HepG2 (cell line): ENCODE data around the gene MAP2K5. TPM values are rescaled to one million over a fixed set of nuclear protein-coding genes. Genes with fewer than 3 reads are reported as not detected.

ENCODE experiments used
- ATAC-seq: fragments of 200-7000 bp; cut with Tn5 transposase; 3 replicates; pipeline ENCODE4 v1.9.1; 2020; ENCODE audit warnings: mild to moderate bottlenecking, moderate library complexity
- BruUV-seq: library from RNA; stranded (reverse); fragments of 400-500 nt; replicated peaks from 2 replicates; lab custom pipeline; 2021; lab: Mats Ljungman, UMichigan
- CTCF ChIA-PET: fragments of 300-600 bp; formaldehyde crosslinking; extraction: SDS; loops from one replicate; lab custom pipeline; 2021; ENCODE audit warnings: low total read pairs, inconsistent platforms, low intra/inter-chr PET ratio; lab: Yijun Ruan, JAX
- POLR2A ChIA-PET: fragments of 350-600 bp; sonication (Branson Sonifier 250); formaldehyde crosslinking; loops from one replicate; lab custom pipeline; 2020; ENCODE audit warnings: antibody characterized with exemption, inconsistent platforms; lab: Yijun Ruan, JAX
- DNase-seq: peaks from one replicate; pipeline ENCODE4 v3.0.0-alpha.2; 2015; ENCODE audit warnings: low spot score
- FAIRE-seq: peaks from 3 replicates; lab custom pipeline; 2011; peaks lifted over from hg19 to GRCh38; lab: Jason Lieb, UNC
- H2AFZ ChIP-seq: one replicate; pipeline ENCODE4 v1.6.1; 2011; ENCODE audit warnings: low read length, inconsistent platforms
- H3K27ac ChIP-seq: fragments of 300-600 bp; 3 replicates; pipeline ENCODE4 v1.8.0; 2011; ENCODE audit warnings: mixed run types, mild to moderate bottlenecking, mixed read lengths, low read length, inconsistent platforms; ENCODE audit not compliant: insufficient read depth; ENCODE audit errors: extremely low read length
- H3K27me3 ChIP-seq, 2 experiments: fragments of 200-600 bp in 1 of 2; 2 replicates in 1 of 2; 3 replicates in 1 of 2; pipeline versions ENCODE4 v1.6.0 to v1.8.0; 2011; ENCODE audit warnings: low read length in 2 of 2, mild to moderate bottlenecking in 2 of 2, moderate library complexity in 2 of 2, inconsistent platforms in 1 of 2; ENCODE audit not compliant: insufficient read depth in 2 of 2, control insufficient read depth in 1 of 2
- H3K36me3 ChIP-seq, 2 experiments: fragments of 200-600 bp in 1 of 2; replicated peaks in 1 of 2; 2 replicates in 1 of 2; 3 replicates in 1 of 2; pipeline versions ENCODE4 v1.5.1 to v1.8.0; 2011; ENCODE audit warnings: low read length in 2 of 2, inconsistent platforms in 1 of 2; ENCODE audit not compliant: insufficient read depth in 2 of 2, control insufficient read depth in 1 of 2
- H3K4me1 ChIP-seq: 2 replicates; pipeline ENCODE4 v1.5.1; 2012; ENCODE audit warnings: low read length, inconsistent platforms; ENCODE audit not compliant: insufficient read depth
- H3K4me2 ChIP-seq: 2 replicates; pipeline ENCODE4 v1.6.0; 2011; ENCODE audit warnings: low read depth, low read length, inconsistent platforms
- H3K4me3 ChIP-seq, 3 experiments: fragments of 200-600 bp in 1 of 3; sonication (generic), shearing (Covaris generic) in 1 of 3; replicated peaks in 1 of 3; 2 replicates each; pipeline ENCODE4 v1.5.1; 2011 to 2016; ENCODE audit warnings: low read length in 3 of 3, inconsistent platforms in 2 of 3, low read depth in 2 of 3, mild to moderate bottlenecking in 2 of 3, control low read depth in 1 of 3, mixed read lengths in 1 of 3; ENCODE audit not compliant: insufficient read depth in 1 of 3
- H3K79me2 ChIP-seq: one replicate; pipeline ENCODE4 v1.6.1; 2011; ENCODE audit warnings: low read length, inconsistent platforms; ENCODE audit not compliant: insufficient read depth
- H3K9ac ChIP-seq: 2 replicates; pipeline ENCODE4 v1.6.0; 2011; ENCODE audit warnings: mild to moderate bottlenecking, low read depth, low read length, inconsistent platforms; ENCODE audit not compliant: insufficient read depth
- H3K9me3 ChIP-seq: 2 replicates; pipeline ENCODE4 v1.5.1; 2012; ENCODE audit warnings: mild to moderate bottlenecking, low read length
- H4K20me1 ChIP-seq: 2 replicates; pipeline ENCODE4 v1.6.0; 2011; ENCODE audit warnings: inconsistent platforms, mild to moderate bottlenecking, low read length, moderate library complexity; ENCODE audit not compliant: insufficient read depth
- ARID5B ChIP-seq: IDR thresholded peaks from 2 replicates; pipeline ENCODE4 v1.4.0; 2020; ENCODE audit warnings: mild to moderate bottlenecking, missing genetic modification reagents
- CREM ChIP-seq, 2 experiments: sonication (generic) in 1 of 2; formaldehyde crosslinking in 1 of 2; IDR thresholded peaks; 2 replicates each; pipeline versions ENCODE4 v1.4.0 to v1.6.1; 2016 to 2020; ENCODE audit warnings: antibody characterized with exemption in 1 of 2, mild to moderate bottlenecking in 1 of 2, missing genetic modification reagents in 1 of 2
- FOSL2 ChIP-seq: sonication (generic); formaldehyde crosslinking; IDR thresholded peaks from 2 replicates; pipeline ENCODE4 v1.4.0; 2020; ENCODE audit warnings: missing genetic modification reagents
- HDAC2 ChIP-seq: sonication (generic); formaldehyde crosslinking; IDR thresholded peaks from 2 replicates; pipeline ENCODE4 v1.4.0; 2020; ENCODE audit warnings: missing genetic modification reagents
- KAT7 ChIP-seq: IDR thresholded peaks from 2 replicates; pipeline ENCODE4 v1.6.1; 2018; ENCODE audit warnings: borderline replicate concordance, missing compliant biosample characterization
- PAF1 ChIP-seq: IDR thresholded peaks from 2 replicates; pipeline ENCODE4 v1.6.1; 2016; ENCODE audit warnings: missing genetic modification reagents, missing compliant biosample characterization
- ZNF121 ChIP-seq: sonication (generic); formaldehyde crosslinking; IDR thresholded peaks from 2 replicates; pipeline ENCODE4 v1.5.0; 2020; ENCODE audit warnings: mild to moderate bottlenecking, missing genetic modification reagents
- ZNF256 ChIP-seq: sonication (generic); formaldehyde crosslinking; conservative IDR thresholded peaks from 2 replicates; pipeline ENCODE4 v1.4.0; 2020; ENCODE audit warnings: missing genetic modification reagents
- ZNF556 ChIP-seq: sonication (generic); formaldehyde crosslinking; IDR thresholded peaks from 2 replicates; pipeline ENCODE4 v1.4.0; 2020; ENCODE audit warnings: mild to moderate bottlenecking, missing genetic modification reagents, borderline replicate concordance
- ZNF770 ChIP-seq: sonication (generic); formaldehyde crosslinking; IDR thresholded peaks from 2 replicates; pipeline ENCODE4 v1.5.0; 2020; ENCODE audit warnings: mild to moderate bottlenecking, missing genetic modification reagents
- ZNF841 ChIP-seq: sonication (generic); formaldehyde crosslinking; IDR thresholded peaks from 2 replicates; pipeline ENCODE4 v1.8.1; 2023; ENCODE audit warnings: missing genetic modification reagents, borderline replicate concordance
- WGBS: methylation state at CpG from one replicate; pipeline ENCODE4 v1.1.6; 2017; ENCODE audit warnings: low lambda C conversion rate; 5-methylcytosine and 5-hydroxymethylcytosine counted together
- in situ Hi-C: cut with HindIII; loops from 2 replicates; pipeline ENCODE4 v1.10.0; 2017; ENCODE audit warnings: low pct_unique_long_range_greater_than_20kb; ENCODE audit not compliant: extremely low pct_ligation_motif_present
- intact Hi-C: fragments of 100-400 bp; cut with micrococcal nuclease; formaldehyde crosslinking; loops from one replicate; pipeline ENCODE4 v1.10.0; 2022; ENCODE audit not compliant: unreplicated experiment
- polyA plus RNA-seq, 8 experiments: library from polyadenylated mRNA; depleted of rRNA in 3 of 8; stranded (reverse) in 7 of 8; unstranded in 1 of 8; fragments of >200 nt; fragmentation: Illumina TruSeq in 4 of 8; extraction: Trizol in 4 of 8; gene quantifications; 2 replicates each; pipeline versions ENCODE4 v1.2.1 to v1.2.3, GENCODE V29; 2011 to 2016; ENCODE audit warnings: low read depth in 4 of 8, missing spikeins in 1 of 8, mixed read lengths in 1 of 8; ENCODE audit not compliant: insufficient read depth in 1 of 8
- total RNA-seq, 5 experiments: library from RNA; depleted of rRNA; stranded (reverse); fragments of >200 nt; fragmentation: Illumina TruSeq; extraction: Trizol; gene quantifications; 2 replicates each; pipeline ENCODE4 v1.2.3, GENCODE V29; 2016; ENCODE audit warnings: low read depth in 1 of 5

MAP2K5 gene
- total and polyA plus RNA-seq, 2 of the 13 experiments (the other 11 are each of a cell fraction or from before 2014, with no cell fraction given), result 4.0 to 4.3 TPM

- no peaks in the 10 kb centered on the region for H3K27me3 ChIP-seq
- TF ChIP-seq PAF1 (CRISPR knock-in tag) (no peak), FOSL2 (CRISPR knock-in tag) (0 out of 2 replicates have a peak, but pooled peaks have one; percentile 13)
- TF ChIP-seq, all 625 proteins: peak for 1
- DNase-seq (no peak), ATAC-seq (no peak), FAIRE-seq (no peak)
- no peak overlapping the region for H3K4me3 ChIP-seq
- H3K9me3 ChIP-seq, result no peaks in the 10 kb centered on the region
- no peaks in the 10 kb centered on the region for H4K20me1 ChIP-seq
- no TSS peak for BruUV-seq
- H2AFZ ChIP-seq, result no peak overlapping the region
- WGBS, result over 99% methylated on average over 4 of the region's 4 CpGs
- CTCF ChIA-PET, result no interaction called here
- no peak overlapping the region for H3K9ac ChIP-seq
- intact Hi-C loops (no loop called here), in situ Hi-C loops (no loop called here)
- peaks cover 2 to 16% of the 10 kb centered on the region in 2 experiments; a peak in 4 of 5 replicates for H3K36me3 ChIP-seq
- H3K4me2 ChIP-seq, result no peak overlapping the region
- POLR2A ChIA-PET, result interaction anchor here (0.9 kb wide), 1 partner anchor 8 kb away, joined by 3 read pairs; the partner anchor contains the start of gene MAP2K5
- peaks cover 8% of the 10 kb centered on the region; the same call in 1 of the 2 replicates for H3K4me1 ChIP-seq
- no peak overlapping the region for H3K27ac ChIP-seq
- H3K79me2 ChIP-seq, result no peaks in the 10 kb centered on the region
Observed at GRCh38 chr15:67550522-67550921, 8.0 kb downstream of the MAP2K5 start.

GRCh38 chr15:67551207-67551743, 8.8 kb downstream of the MAP2K5 start:
- Histone ChIP-seq H3K4me2 (no peak overlapping the region), H3K9ac (no peak overlapping the region), H2AFZ (no peak overlapping the region), H3K4me3 (no peak overlapping the region), H3K36me3 (peaks cover under 1 to 13% of the 10 kb centered on the region in 2 experiments; a peak in 4 of 5 replicates), H3K9me3 (no peaks in the 10 kb centered on the region), H3K27me3 (no peaks in the 10 kb centered on the region), H4K20me1 (no peaks in the 10 kb centered on the region), H3K27ac (no peak overlapping the region), H3K4me1 (peaks cover 8% of the 10 kb centered on the region; the same call in 1 of the 2 replicates), H3K79me2 (no peaks in the 10 kb centered on the region)
- in situ Hi-C loops (no loop called here), intact Hi-C loops (no loop called here)
- CTCF ChIA-PET, result no interaction called here
- DNase-seq (peak; percentile 43), ATAC-seq (no peak), FAIRE-seq (no peak)
- WGBS, result 85% methylated on average over 1 of the region's 1 CpG
- POLR2A ChIA-PET, result interaction anchor here (0.9 kb wide), 1 partner anchor 9 kb away, joined by 3 read pairs; the partner anchor contains the start of gene MAP2K5
- BruUV-seq, result no TSS peak
- TF ChIP-seq ARID5B (0 out of 2 replicates have a peak, but pooled peaks have one; percentile 16), ZNF770 (CRISPR knock-in tag) (0 out of 2 replicates have a peak, but pooled peaks have one; percentile 33), ZNF256 (no peak), ZNF556 (CRISPR knock-in tag) (no peak), ZNF121 (CRISPR knock-in tag) (peak; percentile 94), KAT7 (CRISPR knock-in tag) (no peak), HDAC2 (no peak), ZNF841 (no peak), CREM (IDR thresholded peaks at IDR 0.05) (no peak), CREM (CRISPR knock-in tag; IDR thresholded peaks at IDR 0.05) (no peak)
